K562 (cell line): ENCODE measurements around the gene FLAD1. TPM values are rescaled to one million over a fixed set of nuclear protein-coding genes. Genes with fewer than 3 reads are reported as not detected.
A peak's percentile ranks its signal among the peaks of the same experiment; 100 is the strongest.

ENCODE experiments used
- ATAC-seq: fragments of 200-7000 bp; cut with Tn5 transposase; 3 replicates; pipeline ENCODE4 v1.9.1; 2020; ENCODE audit warnings: moderate library complexity
- BruUV-seq: library from RNA; stranded (reverse); fragments of 400-500 nt; replicated peaks from 2 replicates; lab custom pipeline; 2021; lab: Mats Ljungman, UMichigan
- CTCF ChIA-PET: fragments of 300-600 bp; formaldehyde crosslinking; extraction: SDS; loops from one replicate; lab custom pipeline; 2021; ENCODE audit warnings: low intra/inter-chr PET ratio; lab: Yijun Ruan, JAX
- POLR2A ChIA-PET: fragments of 300-600, 350-650 bp; sonication (Branson Sonifier 250); formaldehyde crosslinking; extraction: SDS; loops from one replicate; lab custom pipeline; 2021; ENCODE audit warnings: antibody characterized with exemption, inconsistent platforms; lab: Yijun Ruan, JAX
- DNase-seq, 4 experiments: peaks; one replicate each; pipeline versions ENCODE4 v3.0.0 to v3.0.0-alpha.2; 2011 to 2018; ENCODE audit warnings: low spot score in 3 of 4, mixed read lengths in 3 of 4; ENCODE audit errors: extremely low read depth in 1 of 4
- FAIRE-seq: peaks from 2 replicates; lab custom pipeline; 2011; peaks lifted over from hg19 to GRCh38; lab: Jason Lieb, UNC
- H2AFZ ChIP-seq: 2 replicates; pipeline ENCODE4 v1.6.0; 2011; ENCODE audit warnings: low read depth, low read length, control low read depth, inconsistent platforms
- H3K27ac ChIP-seq: fragments of 200-600 bp; 3 replicates; pipeline ENCODE4 v1.8.0; 2011; ENCODE audit warnings: low read depth, mild to moderate bottlenecking, control low read depth, inconsistent platforms, low read length, moderate library complexity, mixed read lengths; ENCODE audit errors: extremely low read depth
- H3K27me3 ChIP-seq, 2 experiments: fragments of 300-600 bp in 1 of 2; 2 replicates in 1 of 2; 3 replicates in 1 of 2; pipeline versions ENCODE4 v1.6.0 to v1.8.0; 2011; ENCODE audit warnings: inconsistent platforms in 2 of 2, low read length in 2 of 2, mild to moderate bottlenecking in 1 of 2, mixed read lengths in 1 of 2, moderate library complexity in 1 of 2; ENCODE audit not compliant: control insufficient read depth in 2 of 2, insufficient read depth in 2 of 2
- H3K36me3 ChIP-seq: fragments of 300-600 bp; 3 replicates; pipeline ENCODE4 v1.8.0; 2011; ENCODE audit warnings: mild to moderate bottlenecking, low read length, inconsistent platforms; ENCODE audit not compliant: control insufficient read depth, insufficient read depth
- H3K4me1 ChIP-seq, 2 experiments: fragments of 200-600 bp in 1 of 2; replicated peaks in 1 of 2; 2 replicates in 1 of 2; 3 replicates in 1 of 2; pipeline versions ENCODE4 v1.5.1 to v1.8.0; 2011; ENCODE audit warnings: inconsistent platforms in 2 of 2, low read length in 2 of 2, mild to moderate bottlenecking in 1 of 2, mixed read lengths in 1 of 2, moderate library complexity in 1 of 2; ENCODE audit not compliant: control insufficient read depth in 2 of 2, insufficient read depth in 2 of 2
- H3K4me2 ChIP-seq: 2 replicates; pipeline ENCODE4 v1.6.1; 2011; ENCODE audit warnings: low read length, control low read depth, inconsistent platforms, mixed read lengths; ENCODE audit not compliant: insufficient read depth
- H3K4me3 ChIP-seq: fragments of 200-600 bp; sonication (generic), shearing (Covaris generic); 2 replicates; pipeline ENCODE4 v1.5.1; 2016; ENCODE audit warnings: control low read depth, inconsistent platforms
- H3K79me2 ChIP-seq: fragments of 200-600 bp; 3 replicates; pipeline ENCODE4 v1.8.0; 2011; ENCODE audit warnings: low read length, inconsistent platforms; ENCODE audit not compliant: control insufficient read depth, insufficient read depth
- H3K9ac ChIP-seq, 2 experiments: 2 replicates each; pipeline versions ENCODE4 v1.6.0 to v1.6.1; 2011; ENCODE audit warnings: low read depth in 2 of 2, low read length in 2 of 2, control low read depth in 1 of 2, inconsistent platforms in 1 of 2, mild to moderate bottlenecking in 1 of 2, mixed read lengths in 1 of 2; ENCODE audit not compliant: insufficient read depth in 1 of 2
- H3K9me1 ChIP-seq: one replicate; pipeline ENCODE4 v1.6.0; 2011; ENCODE audit warnings: inconsistent platforms, mild to moderate bottlenecking, low read length, moderate library complexity; ENCODE audit not compliant: control insufficient read depth, insufficient read depth
- H3K9me3 ChIP-seq: replicated peaks from 2 replicates; pipeline ENCODE4 v1.5.1; 2011; ENCODE audit warnings: low read depth, low read length, inconsistent platforms; ENCODE audit not compliant: control insufficient read depth, insufficient read depth
- H4K20me1 ChIP-seq: replicated peaks from 2 replicates; pipeline ENCODE4 v1.6.1; 2011; ENCODE audit warnings: low read length, inconsistent platforms, mixed read lengths; ENCODE audit not compliant: control insufficient read depth, insufficient read depth
- ARID1B ChIP-seq: fragments of 450-650 bp; IDR thresholded peaks from 2 replicates; pipeline ENCODE4 v1.6.1; 2016; ENCODE audit warnings: antibody characterized with exemption, mild to moderate bottlenecking, inconsistent platforms
- CBFA2T3 ChIP-seq: fragments of 450-650 bp; IDR thresholded peaks from 2 replicates; pipeline ENCODE4 v1.6.1; 2017
- CREM ChIP-seq: IDR thresholded peaks from 2 replicates; pipeline ENCODE4 v1.6.1; 2014; ENCODE audit warnings: antibody characterized with exemption, low read depth
- DPF2 ChIP-seq: fragments of 450-650 bp; IDR thresholded peaks from 2 replicates; pipeline ENCODE4 v1.6.1; 2016
- EP300 ChIP-seq: IDR thresholded peaks from 2 replicates; pipeline ENCODE4 v1.6.1; 2012; ENCODE audit warnings: low read length, improper control_type of control experiment
- EP400 ChIP-seq: fragments of 450-650 bp; IDR thresholded peaks from 2 replicates; pipeline ENCODE4 v1.6.1; 2017; ENCODE audit warnings: antibody characterized with exemption, mild to moderate bottlenecking, moderate library complexity
- FIP1L1 ChIP-seq: fragments of 200-400 bp; formaldehyde crosslinking; IDR thresholded peaks from 2 replicates; pipeline ENCODE4 v1.6.1; 2018; ENCODE audit warnings: mild to moderate bottlenecking, low read depth, low read length; ENCODE audit not compliant: poor library complexity, severe bottlenecking
- FOXM1 ChIP-seq, 2 experiments: fragments of 450-650 bp in 1 of 2; sonication (generic) in 1 of 2; formaldehyde crosslinking in 1 of 2; IDR thresholded peaks; 2 replicates each; pipeline versions ENCODE4 v1.6.1 to v1.9.0; 2017 to 2022; ENCODE audit warnings: low read depth in 2 of 2, mild to moderate bottlenecking in 2 of 2, missing genetic modification reagents in 1 of 2, moderate library complexity in 1 of 2
- JUND ChIP-seq, 2 experiments: IDR thresholded peaks; 2 replicates in 1 of 2; 3 replicates in 1 of 2; pipeline ENCODE4 v1.6.1; 2011; ENCODE audit warnings: borderline replicate concordance in 2 of 2, low read depth in 2 of 2, low read length in 2 of 2, improper control_type of control experiment in 1 of 2, missing biosample characterization in 1 of 2, missing genetic modification characterization in 1 of 2, missing genetic modification reagents in 1 of 2
- KDM1A ChIP-seq, 2 experiments: fragments of 450-650 bp; IDR thresholded peaks; 2 replicates each; pipeline ENCODE4 v1.6.1; 2016; ENCODE audit warnings: mild to moderate bottlenecking in 2 of 2
- MEIS2 ChIP-seq: fragments of 450-650 bp; IDR thresholded peaks from 2 replicates; pipeline ENCODE4 v1.6.1; 2014; ENCODE audit warnings: mild to moderate bottlenecking; ENCODE audit not compliant: partially characterized antibody
- NCOR1 ChIP-seq: fragments of 450-650 bp; IDR thresholded peaks from 2 replicates; pipeline ENCODE4 v1.6.1; 2016; ENCODE audit warnings: mild to moderate bottlenecking, moderate library complexity
- PCBP1 ChIP-seq: fragments of 200-400 bp; formaldehyde crosslinking; IDR thresholded peaks from 2 replicates; pipeline ENCODE4 v1.6.1; 2018; ENCODE audit warnings: mild to moderate bottlenecking, low read depth, low read length; ENCODE audit not compliant: poor library complexity, severe bottlenecking
- PKNOX1 ChIP-seq: fragments of 450-650 bp; IDR thresholded peaks from 2 replicates; pipeline ENCODE4 v1.6.1; 2016
- PRMT5 ChIP-seq: sonication (generic); formaldehyde crosslinking; IDR thresholded peaks from 2 replicates; pipeline ENCODE4 v1.5.0; 2020; ENCODE audit warnings: missing genetic modification reagents
- RCOR1 ChIP-seq, 2 experiments: IDR thresholded peaks; 2 replicates each; pipeline ENCODE4 v1.6.1; 2012; ENCODE audit warnings: low read depth in 2 of 2, low read length in 2 of 2, borderline replicate concordance in 1 of 2, improper control_type of control experiment in 1 of 2
- TEAD4 ChIP-seq, 2 experiments: sonication (generic) in 1 of 2; formaldehyde crosslinking in 1 of 2; IDR thresholded peaks; 2 replicates each; pipeline versions ENCODE4 v1.6.1 to v1.8.0; 2012 to 2022; ENCODE audit warnings: borderline replicate concordance in 1 of 2, inconsistent platforms in 1 of 2, low read length in 1 of 2, mild to moderate bottlenecking in 1 of 2, missing genetic modification reagents in 1 of 2
- ZKSCAN8 ChIP-seq: fragments of 200-800 bp; sonication (Bioruptor generic); IDR thresholded peaks from 2 replicates; pipeline ENCODE4 v1.6.1; 2016; ENCODE audit warnings: missing genetic modification characterization, missing compliant biosample characterization
- WGBS: fragments of 100-300 bp; shearing (Covaris generic); methylation state at CpG from one replicate; pipeline ENCODE4 v1.1.6; 2016; ENCODE audit warnings: low coverage, mixed read lengths; ENCODE audit not compliant: insufficient coverage; ENCODE audit errors: missing lambda C conversion rate; 5-methylcytosine and 5-hydroxymethylcytosine counted together
- in situ Hi-C: fragments of 300-500 bp; cut with MboI; formaldehyde crosslinking; loops from 4 replicates; pipeline ENCODE4 v1.15.0; 2018; ENCODE audit warnings: inconsistent platforms, mixed read lengths
- intact Hi-C: fragments of 100-400 bp; cut with micrococcal nuclease; formaldehyde crosslinking; loops from 2 replicates; pipeline ENCODE4 v1.14.2; 2022
- polyA plus RNA-seq, 8 experiments: library from polyadenylated mRNA; depleted of rRNA in 4 of 8; stranded (reverse) in 5 of 8; unstranded in 3 of 8; fragments of >200 nt; fragmentation: Nextera tagmentation in 2 of 8; fragmentation: Illumina TruSeq in 1 of 8; extraction: Ambion mirVana in 2 of 8; extraction: Trizol in 1 of 8; gene quantifications; 2 replicates each; pipeline versions ENCODE4 v1.2.1 to v1.2.3, GENCODE V29; 2011 to 2014; ENCODE audit warnings: inconsistent platforms in 1 of 8, missing spikeins in 1 of 8
- total RNA-seq, 7 experiments: library from RNA; depleted of rRNA in 6 of 7; stranded (reverse); fragments of >200 nt in 6 of 7; fragmentation: Illumina TruSeq in 2 of 7; extraction: Trizol in 2 of 7; gene quantifications; 2 replicates each; pipeline versions ENCODE4 v1.2.1 to v1.2.3, GENCODE V29; 2011 to 2021; ENCODE audit warnings: low replicate concordance in 1 of 7
- TF ChIP-seq, protein P1 (sequence below): sonication (generic); formaldehyde crosslinking; IDR thresholded peaks from 2 replicates; pipeline ENCODE4 v1.9.0; 2022; ENCODE audit warnings: mild to moderate bottlenecking, missing genetic modification reagents
- TF ChIP-seq, protein P2 (sequence below), 2 experiments: fragments of 450-650 bp; conservative IDR thresholded peaks; 2 replicates each; pipeline ENCODE4 v1.6.1; 2017; ENCODE audit warnings: mild to moderate bottlenecking in 2 of 2, moderate library complexity in 2 of 2

The FLAD1 gene
- total and polyA plus RNA-seq, 9 of the 15 experiments (the other 6 are each of a cell fraction or from before 2014, with no cell fraction given): 24.9 to 85.8 (median 67.0) TPM

DNA sequence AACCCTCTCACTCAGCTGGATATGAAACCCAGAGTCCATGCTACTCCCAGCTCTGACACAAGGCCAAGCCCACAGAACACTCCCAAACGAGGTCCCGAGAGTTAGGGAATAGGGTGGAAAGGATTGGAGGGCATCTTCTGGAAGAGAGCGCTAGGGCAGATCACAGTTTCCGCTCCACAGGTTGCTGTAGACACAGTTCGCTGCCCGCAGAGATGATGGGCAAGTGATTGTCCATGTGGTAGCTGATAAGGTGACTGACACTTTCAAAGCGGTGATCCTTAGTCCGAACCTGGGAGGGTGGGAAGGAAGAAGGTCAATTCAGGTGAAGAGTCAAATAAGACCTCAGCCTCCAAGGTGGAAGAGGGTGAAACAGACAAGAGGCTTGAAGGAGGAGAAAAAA, 19.5 kb upstream of the FLAD1 start:
- no peaks in the 10 kb centered on the region for H3K27me3 ChIP-seq
- CTCF ChIA-PET: no interaction called here
- H3K9me3 ChIP-seq: no peaks in the 10 kb centered on the region
- POLR2A ChIA-PET: interaction anchor here (0.5 to 7.0 kb wide), 7 partner anchors 10 to 109 kb away, joined by 3 to 80 read pairs (median 4); partner anchors contain the start of genes CKS1B, FLAD1, LENEP and SHC1
- no peak overlapping the region; the same call in 2 of the 3 replicates for H3K27ac ChIP-seq
- intact Hi-C loops (loop anchor here (5.0 kb wide), 1 partner anchor 119 kb away; no protein-coding TSS in a partner anchor), in situ Hi-C loops (no loop called here)
- H3K4me3 ChIP-seq: no peak overlapping the region
- H3K9ac ChIP-seq: peak overlapping the region in 1 of 2 experiments; percentile 23; a peak in 1 of 4 replicates
- ATAC-seq (no peak), DNase-seq (peak in 1 of 4 experiments; percentile 70), FAIRE-seq (peak; percentile 86)
- BruUV-seq: no TSS peak
- peaks cover 68% of the 10 kb centered on the region; the same call in 2 of the 3 replicates for H3K36me3 ChIP-seq
- H3K4me2 ChIP-seq: 0 out of 2 replicates have a peak overlapping the region, but pooled peaks have one; percentile 3
- no peak overlapping the region for H2AFZ ChIP-seq
- H3K4me1 ChIP-seq: peaks cover 19 to 41% of the 10 kb centered on the region in 2 experiments
- 25% methylated on average over 8 of the region's 8 CpGs for WGBS
- H4K20me1 ChIP-seq: no peaks in the 10 kb centered on the region
- H3K79me2 ChIP-seq: peaks cover 36% of the 10 kb centered on the region
- H3K9me1 ChIP-seq: no peaks in the 10 kb centered on the region
- TF ChIP-seq ZKSCAN8 (CRISPR knock-in tag): no peak
- TF ChIP-seq, protein P1, sequence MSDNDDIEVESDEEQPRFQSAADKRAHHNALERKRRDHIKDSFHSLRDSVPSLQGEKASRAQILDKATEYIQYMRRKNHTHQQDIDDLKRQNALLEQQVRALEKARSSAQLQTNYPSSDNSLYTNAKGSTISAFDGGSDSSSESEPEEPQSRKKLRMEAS (CRISPR knock-in tag): no peak
- 0 out of 2 replicates have a peak, but pooled peaks have one; percentile 22 for TF ChIP-seq JUND (IDR thresholded peaks at IDR 0.05; ENCODE audit: borderline replicate concordance, low read depth, low read length)
- no peak; the same call in 2 of the 3 replicates for TF ChIP-seq JUND (tag; IDR thresholded peaks at IDR 0.05; ENCODE audit: borderline replicate concordance, low read depth, low read length)
- TF ChIP-seq PKNOX1: peak; percentile 94
- peak; percentile 32; the same call in 1 of the 2 replicates for TF ChIP-seq EP400
- peak; percentile 46 for TF ChIP-seq EP300
- peak; percentile 73 for TF ChIP-seq CBFA2T3
- TF ChIP-seq TEAD4 (IDR thresholded peaks at IDR 0.05; ENCODE audit: low read length): peak; percentile 49
- no peak for TF ChIP-seq TEAD4 (CRISPR knock-in tag; IDR thresholded peaks at IDR 0.05; ENCODE audit: borderline replicate concordance)
- no peak for TF ChIP-seq PRMT5 (CRISPR knock-in tag)
- no peak for TF ChIP-seq FIP1L1
- TF ChIP-seq KDM1A (IDR thresholded peaks at IDR 0.05): peak in 1 of 2 experiments; percentile 57; a peak in 2 of 4 replicates
- peak; percentile 72 for TF ChIP-seq ARID1B
- peak; percentile 69 for TF ChIP-seq DPF2
- 0 out of 2 replicates have a peak, but pooled peaks have one; percentile 10 for TF ChIP-seq CREM
- TF ChIP-seq PCBP1: no peak
- TF ChIP-seq FOXM1 (IDR thresholded peaks at IDR 0.05; ENCODE audit: low read depth): no peak
- no peak for TF ChIP-seq FOXM1 (CRISPR knock-in tag; IDR thresholded peaks at IDR 0.05; ENCODE audit: low read depth)
- TF ChIP-seq NCOR1: peak; percentile 63
- TF ChIP-seq, protein P2, sequence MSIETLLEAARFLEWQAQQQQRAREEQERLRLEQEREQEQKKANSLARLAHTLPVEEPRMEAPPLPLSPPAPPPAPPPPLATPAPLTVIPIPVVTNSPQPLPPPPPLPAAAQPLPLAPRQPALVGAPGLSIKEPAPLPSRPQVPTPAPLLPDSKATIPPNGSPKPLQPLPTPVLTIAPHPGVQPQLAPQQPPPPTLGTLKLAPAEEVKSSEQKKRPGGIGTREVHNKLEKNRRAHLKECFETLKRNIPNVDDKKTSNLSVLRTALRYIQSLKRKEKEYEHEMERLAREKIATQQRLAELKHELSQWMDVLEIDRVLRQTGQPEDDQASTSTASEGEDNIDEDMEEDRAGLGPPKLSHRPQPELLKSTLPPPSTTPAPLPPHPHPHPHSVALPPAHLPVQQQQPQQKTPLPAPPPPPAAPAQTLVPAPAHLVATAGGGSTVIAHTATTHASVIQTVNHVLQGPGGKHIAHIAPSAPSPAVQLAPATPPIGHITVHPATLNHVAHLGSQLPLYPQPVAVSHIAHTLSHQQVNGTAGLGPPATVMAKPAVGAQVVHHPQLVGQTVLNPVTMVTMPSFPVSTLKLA (conservative IDR thresholded peaks at IDR 0.05): peak in 1 of 2 experiments; percentile 42; a peak in 2 of 4 replicates
- peak in 1 of 2 experiments; percentile 72; a peak in 1 of 4 replicates for TF ChIP-seq RCOR1 (IDR thresholded peaks at IDR 0.05; ENCODE audit: borderline replicate concordance in 1 of 2, low read depth in 2 of 2, low read length in 2 of 2)
- peak; percentile 77 for TF ChIP-seq MEIS2
